Nephron progenitor cell (in vitro differentiated cells): Measurements from ENCODE around the gene SLC5A3.

ENCODE experiments used
- DNase-seq: peaks from one replicate; pipeline ENCODE4 v3.0.0; 2021
- H3K27ac Mint-ChIP-seq: 2 replicates; pipeline ENCODE4 v1.8.0; 2021; ENCODE audit warnings: mild to moderate bottlenecking, moderate library complexity, mixed read lengths
- H3K27me3 Mint-ChIP-seq: 2 replicates; pipeline ENCODE4 v1.8.0; 2021; ENCODE audit warnings: mild to moderate bottlenecking, low read depth, mixed read lengths; ENCODE audit not compliant: poor library complexity
- H3K36me3 Mint-ChIP-seq: 2 replicates; pipeline ENCODE4 v1.8.0; 2021; ENCODE audit warnings: low read depth, mixed read lengths
- H3K4me1 Mint-ChIP-seq: 2 replicates; pipeline ENCODE4 v1.8.0; 2021; ENCODE audit warnings: mixed read lengths
- H3K4me3 Mint-ChIP-seq: 2 replicates; pipeline ENCODE4 v1.8.0; 2021; ENCODE audit warnings: mild to moderate bottlenecking, moderate library complexity, mixed read lengths
- H3K9me3 Mint-ChIP-seq: 2 replicates; pipeline ENCODE4 v1.8.0; 2021; ENCODE audit warnings: mild to moderate bottlenecking, moderate library complexity, mixed read lengths
- CTCF ChIP-seq: fragments of 200-600 bp; sonication (generic); IDR thresholded peaks from 2 replicates; pipeline ENCODE4 v1.5.0; 2021; ENCODE audit warnings: antibody characterized with exemption

SLC5A3 gene

GRCh38 chr21:34086887-34087306 is 13.5 kb downstream of the SLC5A3 start:
- no peak for DNase-seq
- H3K27me3 Mint-ChIP-seq: no peaks in the 10 kb centered on the region
- TF ChIP-seq CTCF: no peak
- no peaks in the 10 kb centered on the region for H3K9me3 Mint-ChIP-seq
- peaks cover 31% of the 10 kb centered on the region for H3K4me1 Mint-ChIP-seq
- no peak overlapping the region for H3K27ac Mint-ChIP-seq
- peaks cover 34% of the 10 kb centered on the region for H3K36me3 Mint-ChIP-seq
- no peak overlapping the region for H3K4me3 Mint-ChIP-seq

GRCh38 chr21:34088752-34089151 is 15.4 kb downstream of the SLC5A3 start:
- Mint-ChIP-seq H3K4me1 (peaks cover 28% of the 10 kb centered on the region), H3K36me3 (peaks cover 17% of the 10 kb centered on the region), H3K9me3 (no peaks in the 10 kb centered on the region), H3K4me3 (no peak overlapping the region), H3K27ac (no peak overlapping the region), H3K27me3 (no peaks in the 10 kb centered on the region)
- no peak for DNase-seq
- TF ChIP-seq CTCF: no peak

- DNase-seq: no peak
- peaks cover 31% of the 10 kb centered on the region for H3K36me3 Mint-ChIP-seq
- no peaks in the 10 kb centered on the region for H3K27me3 Mint-ChIP-seq
- H3K4me1 Mint-ChIP-seq: peaks cover 30% of the 10 kb centered on the region
- H3K4me3 Mint-ChIP-seq: no peak overlapping the region
- H3K27ac Mint-ChIP-seq: peak overlapping the region; percentile 50
- TF ChIP-seq CTCF: no peak
- no peaks in the 10 kb centered on the region for H3K9me3 Mint-ChIP-seq
Measured at GRCh38 chr21:34091032-34091431, 17.7 kb downstream of the SLC5A3 start.

- Mint-ChIP-seq H3K4me3 (no peak overlapping the region), H3K4me1 (peaks cover 30% of the 10 kb centered on the region), H3K27me3 (no peaks in the 10 kb centered on the region), H3K27ac (peak overlapping the region; percentile 50), H3K36me3 (peaks cover 36% of the 10 kb centered on the region), H3K9me3 (no peaks in the 10 kb centered on the region)
- peak; percentile 40 for TF ChIP-seq CTCF
- DNase-seq: no peak
Measured at GRCh38 chr21:34091607-34092006, 18.2 kb downstream of the SLC5A3 start.

GRCh38 chr21:34092262-34092921 is 19.0 kb downstream of the SLC5A3 start:
- peaks cover 30% of the 10 kb centered on the region for H3K4me1 Mint-ChIP-seq
- no peak overlapping the region for H3K4me3 Mint-ChIP-seq
- no peak for DNase-seq
- peaks cover 44% of the 10 kb centered on the region for H3K36me3 Mint-ChIP-seq
- no peak for TF ChIP-seq CTCF
- H3K27me3 Mint-ChIP-seq: no peaks in the 10 kb centered on the region
- peak overlapping the region; percentile 80 for H3K27ac Mint-ChIP-seq
- H3K9me3 Mint-ChIP-seq: no peaks in the 10 kb centered on the region

GRCh38 chr21:34093083-34093482 is 19.7 kb downstream of the SLC5A3 start:
- H3K27ac Mint-ChIP-seq: no peak overlapping the region

More at GRCh38 chr21:34093083-34093482, 19.7 kb downstream of the SLC5A3 start:
- no peaks in the 10 kb centered on the region for H3K27me3 Mint-ChIP-seq
- H3K4me1 Mint-ChIP-seq: peaks cover 30% of the 10 kb centered on the region
- no peak for DNase-seq
- no peak for TF ChIP-seq CTCF
- H3K9me3 Mint-ChIP-seq: no peaks in the 10 kb centered on the region
- peaks cover 51% of the 10 kb centered on the region for H3K36me3 Mint-ChIP-seq
- H3K4me3 Mint-ChIP-seq: no peak overlapping the region
